Parathyroid adenoma (tissue), 2 donors: ENCODE measurements around the gene TBC1D23.
A peak's percentile ranks its signal among the peaks of the same experiment; 100 is the strongest.

ENCODE experiments used
- H2AFZ ChIP-seq: fragments of 300-600 bp; sonication (generic); one replicate; pipeline ENCODE4 v1.7.0; 2017; ENCODE audit warnings: antibody characterized with exemption, mild to moderate bottlenecking
- H3K27ac ChIP-seq: fragments of 300-600 bp; sonication (generic); one replicate; pipeline ENCODE4 v1.7.0; 2017
- H3K27me3 ChIP-seq: fragments of 300-600 bp; sonication (generic); one replicate; pipeline ENCODE4 v1.7.0; 2017; ENCODE audit warnings: low read length; ENCODE audit not compliant: control insufficient read depth, insufficient read depth
- H3K36me3 ChIP-seq: fragments of 300-600 bp; sonication (generic); one replicate; pipeline ENCODE4 v1.7.0; 2017; ENCODE audit warnings: low read length; ENCODE audit not compliant: control insufficient read depth, insufficient read depth
- H3K4me1 ChIP-seq: fragments of 300-600 bp; sonication (generic); one replicate; pipeline ENCODE4 v1.7.0; 2017; ENCODE audit warnings: control low read depth
- H3K4me2 ChIP-seq: fragments of 300-600 bp; sonication (generic); one replicate; pipeline ENCODE4 v1.7.0; 2017; ENCODE audit warnings: low read length
- H3K4me3 ChIP-seq: fragments of 300-600 bp; sonication (generic); one replicate; pipeline ENCODE4 v1.7.0; 2017; ENCODE audit warnings: low read depth, low read length
- H3K79me2 ChIP-seq: fragments of 300-600 bp; sonication (generic); one replicate; pipeline ENCODE4 v1.7.0; 2017; ENCODE audit warnings: control low read depth
- H3K9ac ChIP-seq: fragments of 300-600 bp; sonication (generic); one replicate; pipeline ENCODE4 v1.7.0; 2017; ENCODE audit warnings: mild to moderate bottlenecking
- H3K9me3 ChIP-seq: fragments of 300-600 bp; sonication (generic); one replicate; pipeline ENCODE4 v1.7.0; 2017; ENCODE audit warnings: low read length; ENCODE audit not compliant: control insufficient read depth
- TF ChIP-seq, protein P1 (sequence below): fragments of 300-600 bp; sonication (generic); IDR thresholded peaks from one replicate; pipeline ENCODE4 v1.7.0; 2017; ENCODE audit warnings: antibody characterized with exemption, mild to moderate bottlenecking
- donor health status: primary hyperparathyroidism.

TBC1D23 gene

DNA sequence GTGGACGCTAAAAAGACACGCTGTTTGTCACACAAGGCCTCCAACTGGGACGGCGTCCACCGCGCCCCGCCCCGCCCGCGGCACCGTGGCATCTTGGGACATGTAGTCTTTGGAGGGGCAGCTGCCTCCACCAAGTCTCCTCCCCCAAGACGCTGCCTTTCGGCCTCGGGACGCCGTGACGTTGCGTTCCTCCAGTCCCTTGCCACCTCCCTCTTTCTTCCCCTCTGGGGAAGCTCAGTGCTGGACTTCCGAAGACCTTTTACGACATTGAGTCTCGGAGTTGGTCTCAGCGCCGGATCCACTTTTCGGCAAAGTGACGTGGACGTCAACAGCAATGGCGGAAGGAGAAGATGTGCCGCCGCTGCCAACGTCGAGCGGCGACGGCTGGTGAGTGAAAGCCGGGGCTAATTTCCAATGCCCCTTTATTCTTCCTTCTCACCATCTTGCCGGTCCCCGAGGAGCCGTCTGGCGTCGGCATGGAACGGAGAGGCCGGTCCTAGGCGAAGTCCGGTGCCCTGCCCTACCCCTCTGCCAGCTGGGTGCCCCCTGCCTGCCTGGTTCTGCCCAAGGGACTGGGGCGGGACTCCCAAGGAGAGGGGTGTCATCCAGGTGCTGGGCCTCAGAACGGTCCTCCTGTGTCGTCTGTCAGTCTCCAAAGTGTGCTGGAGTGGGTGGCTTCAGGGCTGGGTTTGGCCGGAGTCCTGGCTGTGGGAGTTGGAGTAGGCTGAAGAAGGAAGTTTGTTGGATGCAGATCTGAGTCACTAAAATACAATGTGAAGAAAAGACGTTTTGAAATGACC is at the start of gene TBC1D23:
TSS of gene TBC1D23 (plus strand) at position 308 of the 800 bp plus-strand sequence. CDS start at position 335, 27 bp downstream.
- Histone ChIP-seq H3K4me1 (peaks cover 7% of the 10 kb centered on the region), H3K36me3 (no peaks in the 10 kb centered on the region)

DNA sequence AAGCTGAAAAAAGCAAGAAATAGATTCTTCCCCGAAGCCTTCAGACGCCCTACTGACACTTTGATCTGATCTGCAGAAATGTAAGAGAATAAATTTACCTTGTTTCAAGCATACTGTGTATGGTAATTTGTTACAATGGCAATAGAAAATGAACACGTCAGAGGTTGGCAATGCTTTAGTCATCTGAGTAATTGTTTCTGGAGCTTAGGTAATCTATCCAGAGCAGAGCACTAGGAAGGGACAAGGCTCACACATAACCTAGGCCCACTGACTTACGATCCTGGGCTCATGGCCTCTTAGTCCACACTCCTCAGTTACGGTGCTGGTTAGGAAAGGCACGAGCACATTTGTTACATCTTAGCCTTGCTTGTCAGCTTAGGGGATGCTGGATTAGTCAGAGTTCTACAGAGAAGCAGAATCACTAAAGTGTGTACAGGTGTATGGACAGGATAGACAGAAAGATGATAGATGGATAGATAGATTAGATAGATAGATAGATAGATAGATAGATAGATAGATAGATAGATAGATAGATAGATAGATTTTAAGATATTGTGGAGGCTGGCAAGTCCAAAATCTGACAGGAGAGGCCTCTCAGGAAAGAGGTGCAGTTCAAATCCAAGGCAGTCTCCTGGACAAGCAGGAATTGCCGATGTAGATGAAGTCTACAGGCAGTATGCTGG is 46.8 kb upstream of the TBC1D23 start:
- Histone ChIP-seq H3K79me2 (no peaks in the 10 kb centered on the region), H3K36me3 (no peaks in the 10 kb centered on the region), H3K9me3 (no peaks in the 10 kb centered on the region), H3K4me1 (no peaks in the 10 kb centered on the region), H3K4me2 (no peak overlapping the region), H2AFZ (no peak overlapping the region), H3K4me3 (no peak overlapping the region), H3K27ac (no peak overlapping the region), H3K27me3 (no peaks in the 10 kb centered on the region), H3K9ac (no peak overlapping the region)
- TF ChIP-seq, protein P1, sequence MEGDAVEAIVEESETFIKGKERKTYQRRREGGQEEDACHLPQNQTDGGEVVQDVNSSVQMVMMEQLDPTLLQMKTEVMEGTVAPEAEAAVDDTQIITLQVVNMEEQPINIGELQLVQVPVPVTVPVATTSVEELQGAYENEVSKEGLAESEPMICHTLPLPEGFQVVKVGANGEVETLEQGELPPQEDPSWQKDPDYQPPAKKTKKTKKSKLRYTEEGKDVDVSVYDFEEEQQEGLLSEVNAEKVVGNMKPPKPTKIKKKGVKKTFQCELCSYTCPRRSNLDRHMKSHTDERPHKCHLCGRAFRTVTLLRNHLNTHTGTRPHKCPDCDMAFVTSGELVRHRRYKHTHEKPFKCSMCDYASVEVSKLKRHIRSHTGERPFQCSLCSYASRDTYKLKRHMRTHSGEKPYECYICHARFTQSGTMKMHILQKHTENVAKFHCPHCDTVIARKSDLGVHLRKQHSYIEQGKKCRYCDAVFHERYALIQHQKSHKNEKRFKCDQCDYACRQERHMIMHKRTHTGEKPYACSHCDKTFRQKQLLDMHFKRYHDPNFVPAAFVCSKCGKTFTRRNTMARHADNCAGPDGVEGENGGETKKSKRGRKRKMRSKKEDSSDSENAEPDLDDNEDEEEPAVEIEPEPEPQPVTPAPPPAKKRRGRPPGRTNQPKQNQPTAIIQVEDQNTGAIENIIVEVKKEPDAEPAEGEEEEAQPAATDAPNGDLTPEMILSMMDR: no peak

More for the DNA sequence above, at the start of gene TBC1D23:
- peak within 1 kb of the TSS; percentile 64 for H3K9ac ChIP-seq
- peak within 1 kb of the TSS; percentile 70 for H3K4me2 ChIP-seq
- peaks cover 25% of the 10 kb centered on the region for H3K79me2 ChIP-seq
- TF ChIP-seq, protein P1: no peak
- H3K9me3 ChIP-seq: no peaks in the 10 kb centered on the region
- H3K4me3 ChIP-seq: peak within 1 kb of the TSS; percentile 98
- peak within 1 kb of the TSS; percentile 78 for H3K27ac ChIP-seq
- peak within 1 kb of the TSS; percentile 94 for H2AFZ ChIP-seq
- no peaks in the 10 kb centered on the region for H3K27me3 ChIP-seq

DNA sequence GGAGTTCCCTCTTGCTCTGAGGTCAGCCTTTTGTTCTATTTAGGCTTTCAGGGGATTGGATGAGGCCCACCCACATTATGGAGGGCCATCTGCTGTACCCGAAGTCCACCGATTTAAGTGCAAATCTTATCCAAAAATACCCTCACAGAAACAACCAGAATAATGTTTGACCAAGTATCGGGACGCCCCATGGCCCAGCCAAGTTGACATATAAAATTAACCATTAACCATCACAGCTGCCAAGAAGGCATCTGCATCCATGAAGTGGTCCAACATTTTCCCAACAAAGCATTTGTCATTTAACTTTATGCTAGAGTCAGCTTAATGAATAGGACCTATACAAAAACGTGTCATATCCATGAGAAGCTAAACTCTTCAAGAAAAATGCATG is 46.2 kb upstream of the TBC1D23 start:
- H3K27ac ChIP-seq: no peak overlapping the region
- no peaks in the 10 kb centered on the region for H3K27me3 ChIP-seq
- H3K36me3 ChIP-seq: no peaks in the 10 kb centered on the region
- H3K79me2 ChIP-seq: no peaks in the 10 kb centered on the region
- no peaks in the 10 kb centered on the region for H3K4me1 ChIP-seq
- no peak overlapping the region for H2AFZ ChIP-seq
- no peak overlapping the region for H3K4me3 ChIP-seq
- no peak overlapping the region for H3K4me2 ChIP-seq
- no peaks in the 10 kb centered on the region for H3K9me3 ChIP-seq
- no peak overlapping the region for H3K9ac ChIP-seq
- TF ChIP-seq, protein P1: no peak

DNA sequence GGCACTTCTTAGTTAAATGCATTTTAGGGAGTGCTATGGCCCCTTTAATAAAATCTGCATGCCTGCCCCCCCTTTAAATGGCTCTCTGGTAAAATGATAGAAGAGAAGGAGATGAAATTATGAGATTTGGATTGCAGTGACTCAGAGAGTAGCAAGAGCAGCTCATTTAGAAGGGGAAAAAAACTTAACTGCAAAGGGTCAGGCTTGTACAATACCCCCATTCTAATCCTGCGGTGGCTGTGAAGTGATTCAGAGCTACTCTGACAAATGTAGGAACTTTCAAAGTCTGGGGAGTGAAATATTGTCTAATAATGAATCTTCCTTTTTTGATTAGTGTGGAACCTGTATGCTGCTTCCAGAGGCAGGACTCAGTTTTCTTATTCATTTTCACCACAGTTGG is 44.1 kb upstream of the TBC1D23 start:
- Histone ChIP-seq H3K9me3 (no peaks in the 10 kb centered on the region), H3K79me2 (no peaks in the 10 kb centered on the region), H3K4me3 (no peak overlapping the region), H3K36me3 (no peaks in the 10 kb centered on the region), H3K4me1 (no peaks in the 10 kb centered on the region), H3K9ac (no peak overlapping the region), H3K27ac (no peak overlapping the region), H3K4me2 (no peak overlapping the region), H3K27me3 (no peaks in the 10 kb centered on the region), H2AFZ (no peak overlapping the region)
- TF ChIP-seq, protein P1: no peak
